Activated CD4-positive, alpha-beta T cell treated with anti-CD3 and anti-CD28 coated beads, Interleukin-2, amount 50 U/mL, for 24 hours (primary cell): ENCODE data around the gene LAMA2.

Source experiments
- DNase-seq, 2 donors: peaks; one replicate each; pipeline ENCODE4 v3.0.0-alpha.2; 2020; ENCODE audit warnings: low read depth in 1 of 2, low spot score in 1 of 2

The LAMA2 gene

GRCh38 chr6:129486327-129486726 lies 603.4 kb downstream of the LAMA2 start:
- DNase-seq, result no peak

- DNase-seq, result no peak
Measured at GRCh38 chr6:129488313-129488712, 605.4 kb downstream of the LAMA2 start.

- no peak for DNase-seq
Measured at GRCh38 chr6:129489215-129489765, 606.4 kb downstream of the LAMA2 start.

GRCh38 chr6:129490521-129491255 lies 607.8 kb downstream of the LAMA2 start:
- peak; percentile 19 to 79 for DNase-seq

GRCh38 chr6:129491436-129491835 lies 608.5 kb downstream of the LAMA2 start:
- DNase-seq, result no peak

GRCh38 chr6:129492260-129492659 lies 609.3 kb downstream of the LAMA2 start:
- DNase-seq, result no peak

- no peak for DNase-seq
Measured at GRCh38 chr6:129493354-129493902, 610.5 kb downstream of the LAMA2 start.

- DNase-seq, result no peak
Measured at GRCh38 chr6:129494099-129494498, 611.2 kb downstream of the LAMA2 start.

- DNase-seq, result no peak
Measured at GRCh38 chr6:129494586-129494985, 611.6 kb downstream of the LAMA2 start.

- no peak for DNase-seq
Measured at GRCh38 chr6:129495652-129496051, 612.7 kb downstream of the LAMA2 start.

GRCh38 chr6:129497481-129498441 lies 614.8 kb downstream of the LAMA2 start:
- no peak for DNase-seq

GRCh38 chr6:129498541-129498940 lies 615.6 kb downstream of the LAMA2 start:
- no peak for DNase-seq

- DNase-seq, result no peak
Measured at GRCh38 chr6:129498950-129499842, 616.3 kb downstream of the LAMA2 start.

GRCh38 chr6:129499843-129500219 lies 616.9 kb downstream of the LAMA2 start:
- no peak for DNase-seq

- peak in 1 of 2 donors; percentile 32 for DNase-seq
Measured at GRCh38 chr6:129500958-129501739, 618.2 kb downstream of the LAMA2 start.

- DNase-seq, result no peak
Measured at GRCh38 chr6:129501740-129502660, 619.1 kb downstream of the LAMA2 start.

GRCh38 chr6:129504456-129504855 lies 621.5 kb downstream of the LAMA2 start:
- DNase-seq, result no peak

GRCh38 chr6:129507059-129507807 lies 624.3 kb downstream of the LAMA2 start:
- DNase-seq, result no peak
